ENCODE measurements around the gene PPFIBP2. TPM values are rescaled to one million over a fixed set of nuclear protein-coding genes. Genes with fewer than 3 reads are reported as not detected.
A peak's percentile ranks its signal among the peaks of the same experiment; 100 is the strongest.

PPFIBP2 gene
- total RNA-seq, 1 donor from 2014 or later = 65.8 TPM

DNA sequence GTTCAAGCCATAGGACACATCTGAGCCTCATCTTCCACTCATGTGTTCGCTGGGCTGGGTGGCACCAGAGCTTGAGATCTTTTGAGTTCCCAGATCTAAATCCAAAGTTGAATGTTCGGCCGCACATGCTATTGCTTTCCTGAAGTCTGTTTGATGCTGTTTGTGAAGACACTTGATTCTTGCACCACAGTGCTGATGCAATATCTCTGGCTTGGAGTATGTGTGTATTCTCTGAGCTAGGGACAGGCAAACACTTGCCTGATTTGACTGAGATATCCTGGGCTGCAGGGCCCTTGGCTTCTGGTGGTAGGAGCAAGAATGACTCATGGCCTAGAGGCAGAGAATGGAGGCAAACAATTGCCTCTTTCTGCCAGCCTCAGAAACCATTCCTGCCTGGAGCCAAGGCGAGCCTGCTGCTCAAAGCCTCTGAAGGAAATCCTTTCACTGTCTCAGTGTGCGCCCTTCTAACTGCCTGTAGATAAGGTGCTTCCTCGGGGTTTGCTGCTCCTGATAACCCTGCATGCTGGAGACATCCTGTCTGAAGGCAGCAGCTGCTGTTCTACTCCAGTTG, 86.5 kb downstream of the PPFIBP2 start:
- Histone ChIP-seq H3K9me3 (ENCODE audit: control insufficient read depth in 3 of 3, low read length in 3 of 3) (no peaks in the 10 kb centered on the region), H3K9ac (ENCODE audit: low read depth in 1 of 3, low read length in 3 of 3) (no peak overlapping the region), H3K4me3 (ENCODE audit: low read length in 3 of 3) (no peak overlapping the region), H3K36me3 (ENCODE audit: control insufficient read depth in 3 of 3, insufficient read depth in 3 of 3, low read length in 3 of 3) (peaks cover 8 to 14% (median 13%) of the 10 kb centered on the region in 3 donors), H3K4me1 (ENCODE audit: control insufficient read depth in 3 of 3, insufficient read depth in 3 of 3, low read length in 3 of 3) (peaks cover 16 to 46% (median 20%) of the 10 kb centered on the region in 3 donors), H3K27ac (ENCODE audit: low read depth, low read length) (peak overlapping the region; percentile 44), H3K27me3 (ENCODE audit: control insufficient read depth in 3 of 3, insufficient read depth in 3 of 3, low read length in 3 of 3) (no peaks in the 10 kb centered on the region)

DNA sequence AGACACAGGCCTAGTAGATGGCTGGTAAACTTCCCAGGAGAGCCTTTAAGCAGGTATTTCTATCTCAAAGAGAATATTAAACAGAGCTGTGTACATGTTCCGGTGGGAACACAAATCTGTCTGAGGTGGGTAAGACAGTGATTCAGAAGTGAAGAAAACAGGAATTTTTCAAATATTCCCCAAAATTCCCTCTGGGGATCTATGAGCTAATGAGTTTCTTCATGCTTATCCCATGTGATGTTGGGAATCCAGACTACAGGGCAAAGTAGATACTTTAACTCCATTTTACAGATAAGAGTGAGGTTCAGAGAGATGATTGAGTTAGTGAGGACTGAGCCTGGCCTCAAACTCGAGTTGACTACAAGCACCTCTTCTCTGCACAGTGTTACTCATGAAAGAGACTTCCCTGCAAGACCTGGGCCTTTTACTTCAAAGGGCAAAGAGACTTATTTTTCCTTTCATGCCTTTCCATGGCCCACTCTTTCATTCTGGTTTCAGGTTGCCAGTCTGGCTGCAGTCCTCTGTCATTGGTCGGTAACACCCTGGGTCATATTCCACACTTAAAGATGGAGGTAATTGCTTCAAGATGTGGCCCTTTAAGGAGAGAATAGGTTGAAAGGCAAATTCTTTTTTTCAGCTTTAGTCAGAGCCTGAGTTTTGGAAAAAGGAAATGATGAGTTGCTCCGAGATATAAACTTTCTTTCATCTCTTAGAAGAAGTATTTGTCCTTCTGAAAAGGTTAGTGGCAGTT, 89.4 kb downstream of the PPFIBP2 start:
- Histone ChIP-seq H3K27ac (ENCODE audit: low read depth, low read length) (no peak overlapping the region), H3K4me3 (ENCODE audit: low read length in 3 of 3) (no peak overlapping the region), H3K36me3 (ENCODE audit: control insufficient read depth in 3 of 3, insufficient read depth in 3 of 3, low read length in 3 of 3) (peaks cover 5 to 9% (median 8%) of the 10 kb centered on the region in 3 donors), H3K9me3 (ENCODE audit: control insufficient read depth in 3 of 3, low read length in 3 of 3) (no peaks in the 10 kb centered on the region), H3K4me1 (ENCODE audit: control insufficient read depth in 3 of 3, insufficient read depth in 3 of 3, low read length in 3 of 3) (peaks cover 22 to 49% (median 23%) of the 10 kb centered on the region in 3 donors), H3K27me3 (ENCODE audit: control insufficient read depth in 3 of 3, insufficient read depth in 3 of 3, low read length in 3 of 3) (no peaks in the 10 kb centered on the region), H3K9ac (ENCODE audit: low read depth in 1 of 3, low read length in 3 of 3) (no peak overlapping the region)

DNA sequence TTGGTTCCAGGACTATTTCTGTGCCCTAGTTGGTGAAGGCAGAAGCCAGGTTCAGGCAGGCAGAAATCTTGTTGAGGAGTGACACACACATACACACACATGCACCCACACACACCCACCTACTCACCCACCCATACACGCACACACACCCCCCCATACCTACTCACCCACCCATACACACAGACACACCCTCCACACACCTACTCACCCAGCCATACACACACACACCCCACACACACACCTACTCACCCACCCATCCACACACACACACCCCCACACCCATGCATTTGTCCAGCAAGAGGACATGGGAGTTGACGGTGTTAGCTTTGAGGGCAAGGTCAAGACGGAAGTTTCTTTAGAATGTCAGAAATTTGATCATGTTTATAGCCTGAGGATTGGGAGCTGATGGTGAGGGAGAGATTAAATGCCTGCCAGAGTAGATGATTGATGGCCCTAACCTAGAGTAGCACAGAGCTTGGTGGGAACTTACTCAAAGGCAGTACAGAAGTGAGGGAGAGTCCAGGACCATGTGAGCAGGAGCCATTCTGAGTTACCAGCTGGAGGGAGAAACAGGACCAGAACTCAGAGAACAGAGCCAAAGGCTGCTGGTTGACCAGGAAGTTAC, 90.6 kb downstream of the PPFIBP2 start:
- no peaks in the 10 kb centered on the region for H3K9me3 ChIP-seq (ENCODE audit: control insufficient read depth in 3 of 3, low read length in 3 of 3)
- H3K4me1 ChIP-seq (ENCODE audit: control insufficient read depth in 3 of 3, insufficient read depth in 3 of 3, low read length in 3 of 3) = peaks cover 23 to 54% (median 29%) of the 10 kb centered on the region in 3 donors
- H3K9ac ChIP-seq (ENCODE audit: low read depth in 1 of 3, low read length in 3 of 3) = no peak overlapping the region

DNA sequence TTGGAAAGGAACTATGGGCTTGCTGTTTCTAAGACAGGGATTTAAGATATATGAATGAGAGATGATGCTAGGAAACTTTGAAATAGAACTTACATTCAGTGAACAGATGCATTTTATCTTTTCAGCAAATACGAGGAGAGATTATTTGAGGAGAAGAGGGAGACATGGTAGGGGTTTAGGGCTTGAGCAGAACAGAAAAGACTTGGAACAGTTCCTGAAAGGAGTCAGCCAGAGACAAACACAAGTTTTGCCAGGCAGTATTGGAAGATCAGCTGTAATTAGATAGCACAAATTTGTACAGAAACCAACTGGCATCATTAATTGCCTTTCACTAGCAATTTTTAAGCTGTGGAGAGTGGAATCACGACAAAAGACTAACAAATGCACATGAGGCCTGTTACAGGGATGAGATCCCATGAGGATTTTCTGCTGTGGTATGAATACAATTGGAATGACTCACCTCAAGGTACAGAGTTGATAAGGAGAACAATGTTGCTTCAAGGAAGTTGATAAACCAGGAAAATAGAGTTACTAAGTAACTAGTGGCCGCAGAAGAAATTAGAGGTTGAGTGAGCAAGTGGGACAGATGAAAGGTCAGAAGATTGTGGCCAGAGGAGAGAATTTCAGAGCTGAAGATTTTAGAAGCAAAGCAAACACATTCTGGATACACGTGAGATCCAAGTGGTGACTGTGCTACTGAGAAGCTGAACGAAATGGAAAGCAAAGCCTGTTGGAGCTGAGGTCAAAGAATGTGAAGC, 91.6 kb downstream of the PPFIBP2 start:
- no peak overlapping the region for H3K27ac ChIP-seq (ENCODE audit: low read depth, low read length)
- H3K9me3 ChIP-seq (ENCODE audit: control insufficient read depth in 3 of 3, low read length in 3 of 3) = no peaks in the 10 kb centered on the region
- H3K27me3 ChIP-seq (ENCODE audit: control insufficient read depth in 3 of 3, insufficient read depth in 3 of 3, low read length in 3 of 3) = no peaks in the 10 kb centered on the region
- peaks cover 7 to 8% (median 8%) of the 10 kb centered on the region in 3 donors for H3K36me3 ChIP-seq (ENCODE audit: control insufficient read depth in 3 of 3, insufficient read depth in 3 of 3, low read length in 3 of 3)
- peaks cover 22 to 53% (median 24%) of the 10 kb centered on the region in 3 donors for H3K4me1 ChIP-seq (ENCODE audit: control insufficient read depth in 3 of 3, insufficient read depth in 3 of 3, low read length in 3 of 3)
- no peak overlapping the region for H3K9ac ChIP-seq (ENCODE audit: low read depth in 1 of 3, low read length in 3 of 3)
- no peak overlapping the region for H3K4me3 ChIP-seq (ENCODE audit: low read length in 3 of 3)

More for the DNA sequence above, 90.6 kb downstream of the PPFIBP2 start:
- no peak overlapping the region for H3K4me3 ChIP-seq (ENCODE audit: low read length in 3 of 3)
- H3K36me3 ChIP-seq (ENCODE audit: control insufficient read depth in 3 of 3, insufficient read depth in 3 of 3, low read length in 3 of 3) = peaks cover 4 to 6% (median 5%) of the 10 kb centered on the region in 3 donors
- no peak overlapping the region for H3K27ac ChIP-seq (ENCODE audit: low read depth, low read length)
- no peaks in the 10 kb centered on the region for H3K27me3 ChIP-seq (ENCODE audit: control insufficient read depth in 3 of 3, insufficient read depth in 3 of 3, low read length in 3 of 3)

- no peak overlapping the region for H3K9ac ChIP-seq (ENCODE audit: low read depth in 1 of 3, low read length in 3 of 3)
- no peak overlapping the region for H3K4me3 ChIP-seq (ENCODE audit: low read length in 3 of 3)
- H3K27ac ChIP-seq (ENCODE audit: low read depth, low read length) = no peak overlapping the region
- no peaks in the 10 kb centered on the region for H3K27me3 ChIP-seq (ENCODE audit: control insufficient read depth in 3 of 3, insufficient read depth in 3 of 3, low read length in 3 of 3)
- peaks cover 10 to 12% (median 11%) of the 10 kb centered on the region in 3 donors for H3K36me3 ChIP-seq (ENCODE audit: control insufficient read depth in 3 of 3, insufficient read depth in 3 of 3, low read length in 3 of 3)
- peaks cover 20 to 48% (median 20%) of the 10 kb centered on the region in 3 donors for H3K4me1 ChIP-seq (ENCODE audit: control insufficient read depth in 3 of 3, insufficient read depth in 3 of 3, low read length in 3 of 3)
- no peaks in the 10 kb centered on the region for H3K9me3 ChIP-seq (ENCODE audit: control insufficient read depth in 3 of 3, low read length in 3 of 3)
These were observed 92.7 kb downstream of the PPFIBP2 start for GRCh38 chr11:7606496-7606895.

- H3K27me3 ChIP-seq (ENCODE audit: control insufficient read depth in 3 of 3, insufficient read depth in 3 of 3, low read length in 3 of 3) = no peaks in the 10 kb centered on the region
- H3K4me1 ChIP-seq (ENCODE audit: control insufficient read depth in 3 of 3, insufficient read depth in 3 of 3, low read length in 3 of 3) = peaks cover 16 to 54% (median 27%) of the 10 kb centered on the region in 3 donors
- H3K36me3 ChIP-seq (ENCODE audit: control insufficient read depth in 3 of 3, insufficient read depth in 3 of 3, low read length in 3 of 3) = peaks cover 11 to 14% (median 12%) of the 10 kb centered on the region in 3 donors
- no peaks in the 10 kb centered on the region for H3K9me3 ChIP-seq (ENCODE audit: control insufficient read depth in 3 of 3, low read length in 3 of 3)
- no peak overlapping the region for H3K4me3 ChIP-seq (ENCODE audit: low read length in 3 of 3)
- H3K27ac ChIP-seq (ENCODE audit: low read depth, low read length) = no peak overlapping the region
- H3K9ac ChIP-seq (ENCODE audit: low read depth in 1 of 3, low read length in 3 of 3) = no peak overlapping the region
These were observed 95.2 kb downstream of the PPFIBP2 start for GRCh38 chr11:7609015-7609414.

GRCh38 chr11:7609521-7609920, 95.7 kb downstream of the PPFIBP2 start:
- H3K36me3 ChIP-seq (ENCODE audit: control insufficient read depth in 3 of 3, insufficient read depth in 3 of 3, low read length in 3 of 3) = peaks cover 11 to 14% (median 12%) of the 10 kb centered on the region in 3 donors
- no peaks in the 10 kb centered on the region for H3K9me3 ChIP-seq (ENCODE audit: control insufficient read depth in 3 of 3, low read length in 3 of 3)
- peaks cover 11 to 49% (median 24%) of the 10 kb centered on the region in 3 donors for H3K4me1 ChIP-seq (ENCODE audit: control insufficient read depth in 3 of 3, insufficient read depth in 3 of 3, low read length in 3 of 3)
- H3K27ac ChIP-seq (ENCODE audit: low read depth, low read length) = no peak overlapping the region
- no peak overlapping the region for H3K9ac ChIP-seq (ENCODE audit: low read depth in 1 of 3, low read length in 3 of 3)
- H3K4me3 ChIP-seq (ENCODE audit: low read length in 3 of 3) = no peak overlapping the region
- H3K27me3 ChIP-seq (ENCODE audit: control insufficient read depth in 3 of 3, insufficient read depth in 3 of 3, low read length in 3 of 3) = no peaks in the 10 kb centered on the region

GRCh38 chr11:7610393-7610792, 96.6 kb downstream of the PPFIBP2 start:
- H3K36me3 ChIP-seq (ENCODE audit: control insufficient read depth in 3 of 3, insufficient read depth in 3 of 3, low read length in 3 of 3) = peaks cover 12 to 14% (median 13%) of the 10 kb centered on the region in 3 donors
- no peaks in the 10 kb centered on the region for H3K27me3 ChIP-seq (ENCODE audit: control insufficient read depth in 3 of 3, insufficient read depth in 3 of 3, low read length in 3 of 3)
- no peaks in the 10 kb centered on the region for H3K9me3 ChIP-seq (ENCODE audit: control insufficient read depth in 3 of 3, low read length in 3 of 3)
- no peak overlapping the region for H3K9ac ChIP-seq (ENCODE audit: low read depth in 1 of 3, low read length in 3 of 3)
- peaks cover 5 to 40% (median 16%) of the 10 kb centered on the region in 3 donors for H3K4me1 ChIP-seq (ENCODE audit: control insufficient read depth in 3 of 3, insufficient read depth in 3 of 3, low read length in 3 of 3)
- H3K4me3 ChIP-seq (ENCODE audit: low read length in 3 of 3) = no peak overlapping the region
- H3K27ac ChIP-seq (ENCODE audit: low read depth, low read length) = no peak overlapping the region

- H3K27ac ChIP-seq (ENCODE audit: low read depth, low read length) = no peak overlapping the region
- H3K27me3 ChIP-seq (ENCODE audit: control insufficient read depth in 3 of 3, insufficient read depth in 3 of 3, low read length in 3 of 3) = no peaks in the 10 kb centered on the region
- no peak overlapping the region for H3K9ac ChIP-seq (ENCODE audit: low read depth in 1 of 3, low read length in 3 of 3)
- peaks cover 0 to 30% (median 15%) of the 10 kb centered on the region in 3 donors for H3K4me1 ChIP-seq (ENCODE audit: control insufficient read depth in 3 of 3, insufficient read depth in 3 of 3, low read length in 3 of 3)
- no peak overlapping the region for H3K4me3 ChIP-seq (ENCODE audit: low read length in 3 of 3)
- H3K36me3 ChIP-seq (ENCODE audit: control insufficient read depth in 3 of 3, insufficient read depth in 3 of 3, low read length in 3 of 3) = peaks cover 12 to 15% (median 14%) of the 10 kb centered on the region in 3 donors
- no peaks in the 10 kb centered on the region for H3K9me3 ChIP-seq (ENCODE audit: control insufficient read depth in 3 of 3, low read length in 3 of 3)
These were observed 97.6 kb downstream of the PPFIBP2 start for GRCh38 chr11:7611411-7611810.
